Pancreas (tissue), 10 donors: ENCODE results near the gene B4GALT6. TPM values are rescaled to one million over a fixed set of nuclear protein-coding genes. Genes with fewer than 3 reads are reported as not detected.

Experiments
- ATAC-seq, 4 donors: fragments of 200-7000 bp; cut with Tn5 transposase; one replicate each; pipeline versions ENCODE4 v1.8.0 to v1.9.1; 2020; ENCODE audit warnings: mild to moderate bottlenecking in 4 of 4, moderate library complexity in 4 of 4
- DNase-seq, 6 donors: peaks; one replicate each; pipeline ENCODE4 v3.0.0-alpha.2; 2020
- FAIRE-seq: peaks from 2 replicates; lab custom pipeline; 2012; peaks lifted over from hg19 to GRCh38; lab: Jason Lieb, UNC
- H3K27ac ChIP-seq, 4 donors: fragments of 200-600 bp; sonication (generic); 1 replicate in 3 of 4; 2 replicates in 1 of 4; pipeline versions ENCODE4 v1.5.0 to v1.8.0; 2020
- H3K27me3 ChIP-seq, 4 donors: fragments of 200-600 bp; one replicate each; pipeline ENCODE4 v1.8.0; 2021
- H3K36me3 ChIP-seq, 3 donors: fragments of 200-600 bp; sonication (generic) in 1 of 3; one replicate each; pipeline versions ENCODE4 v1.5.0 to v1.8.0; 2020 to 2021
- H3K4me1 ChIP-seq, 3 donors: fragments of 200-600 bp; one replicate each; pipeline ENCODE4 v1.8.0; 2021
- H3K4me3 ChIP-seq, 4 donors: fragments of 200-600 bp; sonication (generic) in 2 of 4; one replicate each; pipeline versions ENCODE4 v1.5.0 to v1.8.0; 2020 to 2021
- H3K9me3 ChIP-seq, 4 donors: fragments of 200-600 bp; one replicate each; pipeline ENCODE4 v1.8.0; 2021
- CTCF ChIP-seq, 4 donors: fragments of 200-600 bp; sonication (generic) in 3 of 4; IDR thresholded peaks; one replicate each; pipeline versions ENCODE4 v1.5.0 to v1.8.0; 2021; ENCODE audit warnings: antibody characterized with exemption in 4 of 4
- WGBS, 2 donors: extraction: QIAGEN DNeasy Blood & Tissue Kit; methylation state at CpG; one replicate each; pipeline ENCODE4 v1.1.7; 2013; 5-methylcytosine and 5-hydroxymethylcytosine counted together
- intact Hi-C, 3 donors: fragments of 100-400 bp; cut with DNase I; formaldehyde crosslinking; loops; one replicate each; pipeline versions ENCODE4 v1.11.1 to v1.14.2; 2022
- polyA plus RNA-seq, 2 donors: library from polyadenylated mRNA; stranded (reverse); fragments of 200-250 nt; gene quantifications; one replicate each; pipeline ENCODE4 v1.2.3, GENCODE V29; 2013
- total RNA-seq, 6 donors: library from RNA; stranded (reverse); fragmentation: NEBNext Ultra II Directional in 4 of 6; extraction: Animal tissue kit (Norgen Biotek cat#: 25700) in 4 of 6; gene quantifications; one replicate each; pipeline versions ENCODE4 v1.2.1 to v1.2.4, GENCODE V29; 2021 to 2023
- donor health status: healthy with polysubstance abuse.
- donor health status: DM: no; HTN: no; CAD: no; lungs with moderate emphysema.
- donor health status: DM: no; HTN: no; CAD: no.
- donor health status: control.
- donor health status: control.
- donor health status: Bipolar disorder and iron deficiency.
- donor health status: DM: yes; HTN: yes; CAD: no.
- donor health status: DM: no; HTN: no; CAD: no.
- donor health status: DM: no; HTN: no; CAD: no.
- donor health status: DM: yes; HTN: yes; CAD: no.

The B4GALT6 gene
- total and polyA plus RNA-seq, 8 donors: 0.79 to 4.6 (median 2.8) TPM

DNA sequence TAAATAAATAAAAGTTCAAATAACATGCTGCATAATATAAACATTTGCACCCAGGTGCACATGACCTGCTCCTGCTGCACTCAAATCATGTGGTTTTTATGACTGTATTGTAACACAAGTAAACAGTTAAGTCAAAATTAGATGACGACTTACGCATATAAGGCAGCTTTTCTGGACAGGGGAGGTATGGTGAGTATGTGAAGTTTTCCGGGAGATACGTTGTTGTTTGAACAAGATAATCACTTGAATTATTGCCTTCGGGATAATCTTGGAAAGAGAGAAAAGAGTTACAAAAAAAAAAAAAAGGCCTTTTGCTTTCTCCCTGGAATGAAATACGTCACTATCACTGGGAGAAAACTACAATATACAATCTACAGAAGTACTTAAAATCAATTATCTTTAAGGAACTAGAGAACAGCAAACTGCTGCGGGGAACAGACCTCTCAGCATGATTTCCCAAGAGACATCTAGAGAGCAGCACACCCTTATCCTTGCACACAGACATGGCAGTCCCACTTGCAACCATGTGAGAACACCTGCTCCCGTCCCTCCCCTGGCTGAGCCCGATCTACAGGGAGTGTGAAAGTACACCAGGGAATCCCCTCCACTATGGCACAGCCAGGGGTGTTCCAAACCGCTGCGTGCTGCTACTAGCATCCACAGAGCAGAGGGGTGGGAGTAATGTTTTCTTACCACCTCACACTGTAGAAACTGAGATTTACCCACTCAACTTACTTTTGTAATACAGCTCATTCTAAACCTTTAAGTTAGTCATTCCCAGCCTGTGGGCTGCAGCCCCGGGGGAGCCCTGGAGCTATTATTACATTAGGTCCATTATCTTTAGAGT is 26.3 kb downstream of the B4GALT6 start:
- TF ChIP-seq CTCF (IDR thresholded peaks at IDR 0.05): no peak
- Histone ChIP-seq H3K27me3 (no peaks in the 10 kb centered on the region), H3K36me3 (no peaks in the 10 kb centered on the region), H3K4me1 (no peaks in the 10 kb centered on the region), H3K4me3 (no peak overlapping the region), H3K27ac (no peak overlapping the region), H3K9me3 (no peaks in the 10 kb centered on the region)
- intact Hi-C loops: no loop called here
- ATAC-seq (no peak), DNase-seq (no peak), FAIRE-seq (no peak)
- 78 to 79% methylated on average over 12 of the region's 12 CpGs for WGBS, 2 donors

DNA sequence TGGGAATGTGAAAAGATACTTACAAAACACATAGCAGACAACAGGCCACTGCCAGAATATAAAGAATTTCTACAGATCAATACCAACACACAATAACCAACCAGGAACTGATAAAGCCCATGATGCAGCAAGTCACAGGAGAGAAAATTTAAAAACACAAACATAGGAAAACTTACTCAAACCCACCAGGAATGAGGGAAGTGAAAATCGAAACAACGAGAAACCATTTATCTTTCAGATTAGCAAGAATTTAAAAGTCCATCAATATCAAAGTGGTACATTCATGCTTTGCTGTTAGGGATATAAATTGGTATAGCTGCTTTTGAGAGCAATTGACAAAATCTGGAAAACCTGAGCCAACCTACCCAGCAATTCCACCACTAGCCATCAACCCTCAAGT is 27.6 kb downstream of the B4GALT6 start:
- ATAC-seq: no peak
- H3K27ac ChIP-seq: no peak overlapping the region
- FAIRE-seq: no peak
- DNase-seq: no peak
- H3K36me3 ChIP-seq: no peaks in the 10 kb centered on the region
- H3K9me3 ChIP-seq: no peaks in the 10 kb centered on the region
- WGBS, 2 donors: 69 to 87% methylated on average over 2 of the region's 2 CpGs
- no peak for TF ChIP-seq CTCF (IDR thresholded peaks at IDR 0.05)
- no peak overlapping the region for H3K4me3 ChIP-seq
- H3K27me3 ChIP-seq: no peaks in the 10 kb centered on the region
- intact Hi-C loops: no loop called here
- H3K4me1 ChIP-seq: no peaks in the 10 kb centered on the region

- TF ChIP-seq CTCF (IDR thresholded peaks at IDR 0.05): no peak
- intact Hi-C loops: no loop called here
- Histone ChIP-seq H3K9me3 (no peaks in the 10 kb centered on the region), H3K4me3 (no peak overlapping the region), H3K27me3 (no peaks in the 10 kb centered on the region), H3K27ac (no peak overlapping the region), H3K36me3 (no peaks in the 10 kb centered on the region), H3K4me1 (no peaks in the 10 kb centered on the region)
- no peak for FAIRE-seq
- no peak for DNase-seq
- WGBS, 2 donors: 80 to 94% methylated on average over 4 of the region's 4 CpGs
- ATAC-seq: no peak
These were observed 29.0 kb downstream of the B4GALT6 start for GRCh38 chr18:31655354-31655753.

GRCh38 chr18:31652877-31653276 is 31.5 kb downstream of the B4GALT6 start:
- ATAC-seq: no peak
- intact Hi-C loops: no loop called here
- no peak for DNase-seq
- Histone ChIP-seq H3K27me3 (no peaks in the 10 kb centered on the region), H3K4me1 (no peaks in the 10 kb centered on the region), H3K36me3 (no peaks in the 10 kb centered on the region), H3K9me3 (no peaks in the 10 kb centered on the region), H3K27ac (no peak overlapping the region), H3K4me3 (no peak overlapping the region)
- FAIRE-seq: no peak
- WGBS, 2 donors: 92 to 99% methylated on average over 3 of the region's 3 CpGs
- TF ChIP-seq CTCF (IDR thresholded peaks at IDR 0.05): no peak

DNA sequence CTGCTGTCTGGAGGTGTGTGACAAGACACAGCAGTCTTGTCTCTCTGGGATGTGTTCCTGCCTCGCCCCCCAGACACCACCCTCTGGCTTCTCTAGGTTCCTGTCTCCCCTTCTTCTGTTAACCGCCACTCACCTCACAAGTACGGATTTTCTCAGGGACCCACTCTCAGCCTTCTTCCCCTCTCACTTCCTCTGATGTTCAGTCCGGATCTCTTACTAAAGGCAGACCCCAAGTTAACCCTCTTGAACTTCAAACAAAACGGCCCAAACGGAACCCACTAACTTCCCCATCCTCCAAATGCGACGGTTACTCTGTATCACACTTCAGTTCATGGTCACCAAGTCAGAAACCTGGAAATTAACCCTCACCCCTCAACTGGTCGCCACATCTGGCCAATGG is 32.0 kb downstream of the B4GALT6 start:
- TF ChIP-seq CTCF (IDR thresholded peaks at IDR 0.05): no peak
- intact Hi-C loops: no loop called here
- Histone ChIP-seq H3K4me1 (no peaks in the 10 kb centered on the region), H3K9me3 (no peaks in the 10 kb centered on the region), H3K36me3 (no peaks in the 10 kb centered on the region), H3K27me3 (no peaks in the 10 kb centered on the region), H3K27ac (no peak overlapping the region), H3K4me3 (no peak overlapping the region)
- no peak for DNase-seq
- WGBS, 2 donors: 89% methylated on average over 9 of the region's 9 CpGs
- no peak for ATAC-seq
- no peak for FAIRE-seq
